HepG2 (cell line): ENCODE results near the gene UCN. TPM values are rescaled to one million over a fixed set of nuclear protein-coding genes. Genes with fewer than 3 reads are reported as not detected.

ENCODE experiments used
- ADNP ChIP-seq: sonication (generic); formaldehyde crosslinking; IDR thresholded peaks from 2 replicates; pipeline ENCODE4 v1.4.0; 2020; ENCODE audit warnings: missing genetic modification reagents
- ATAD3A ChIP-seq: sonication (generic); formaldehyde crosslinking; IDR thresholded peaks from 2 replicates; pipeline ENCODE4 v1.4.0; 2020; ENCODE audit warnings: missing genetic modification reagents
- ATF5 ChIP-seq: sonication (generic); formaldehyde crosslinking; IDR thresholded peaks from 2 replicates; pipeline ENCODE4 v1.4.0; 2020; ENCODE audit warnings: mild to moderate bottlenecking, low read depth, missing genetic modification reagents
- ATRX ChIP-seq: sonication (generic); formaldehyde crosslinking; IDR thresholded peaks from 2 replicates; pipeline ENCODE4 v1.4.0; 2020; ENCODE audit warnings: missing genetic modification reagents, borderline replicate concordance
- FOXK2 ChIP-seq: fragments of 450-650 bp; IDR thresholded peaks from 2 replicates; pipeline ENCODE4 v1.6.1; 2016
- JARID2 ChIP-seq: sonication (generic); formaldehyde crosslinking; IDR thresholded peaks from 2 replicates; pipeline ENCODE4 v1.8.1; 2023; ENCODE audit warnings: missing genetic modification reagents, inconsistent platforms; ENCODE audit not compliant: insufficient replicate concordance
- MXI1 ChIP-seq: IDR thresholded peaks from 3 replicates; pipeline ENCODE4 v1.6.1; 2012; ENCODE audit warnings: low read depth, low read length, inconsistent platforms, borderline replicate concordance
- MYNN ChIP-seq: sonication (generic); formaldehyde crosslinking; IDR thresholded peaks from 2 replicates; pipeline ENCODE4 v1.4.0; 2020; ENCODE audit warnings: mild to moderate bottlenecking, low read depth, missing genetic modification reagents
- TEAD2 ChIP-seq: sonication (generic); formaldehyde crosslinking; IDR thresholded peaks from 2 replicates; pipeline ENCODE4 v1.9.0; 2021; ENCODE audit warnings: missing genetic modification reagents
- ZNF260 ChIP-seq: sonication (generic); formaldehyde crosslinking; IDR thresholded peaks from 2 replicates; pipeline ENCODE4 v1.4.0; 2020; ENCODE audit warnings: missing genetic modification reagents, low read depth, mild to moderate bottlenecking, borderline replicate concordance
- ZNF335 ChIP-seq: sonication (generic); formaldehyde crosslinking; IDR thresholded peaks from 2 replicates; pipeline ENCODE4 v1.4.0; 2020; ENCODE audit warnings: missing genetic modification reagents
- ZNF644 ChIP-seq: IDR thresholded peaks from 2 replicates; pipeline ENCODE4 v1.6.1; 2016; ENCODE audit warnings: low read depth
- polyA plus RNA-seq, 8 experiments: library from polyadenylated mRNA; depleted of rRNA in 3 of 8; stranded (reverse) in 7 of 8; unstranded in 1 of 8; fragments of >200 nt; fragmentation: Illumina TruSeq in 4 of 8; extraction: Trizol in 4 of 8; gene quantifications; 2 replicates each; pipeline versions ENCODE4 v1.2.1 to v1.2.3, GENCODE V29; 2011 to 2016; ENCODE audit warnings: low read depth in 4 of 8, missing spikeins in 1 of 8, mixed read lengths in 1 of 8; ENCODE audit not compliant: insufficient read depth in 1 of 8
- total RNA-seq, 5 experiments: library from RNA; depleted of rRNA; stranded (reverse); fragments of >200 nt; fragmentation: Illumina TruSeq; extraction: Trizol; gene quantifications; 2 replicates each; pipeline ENCODE4 v1.2.3, GENCODE V29; 2016; ENCODE audit warnings: low read depth in 1 of 5
- TF ChIP-seq, protein P1 (sequence below): sonication (generic); formaldehyde crosslinking; IDR thresholded peaks from 2 replicates; pipeline ENCODE4 v1.8.1; 2023; ENCODE audit warnings: mild to moderate bottlenecking, missing genetic modification reagents
- TF ChIP-seq, protein P2 (sequence below): sonication (generic); formaldehyde crosslinking; IDR thresholded peaks from 2 replicates; pipeline ENCODE4 v1.5.1; 2020; ENCODE audit warnings: missing genetic modification reagents, mild to moderate bottlenecking, borderline replicate concordance
- TF ChIP-seq, protein P3 (sequence below): sonication (generic); formaldehyde crosslinking; IDR thresholded peaks from 2 replicates; pipeline ENCODE4 v1.5.0; 2020; ENCODE audit warnings: mild to moderate bottlenecking, missing genetic modification reagents
- TF ChIP-seq, protein P4 (sequence below): sonication (generic); formaldehyde crosslinking; IDR thresholded peaks from 2 replicates; pipeline ENCODE4 v1.5.0; 2020; ENCODE audit warnings: mild to moderate bottlenecking, missing genetic modification reagents
- TF ChIP-seq, protein P5 (sequence below): sonication (generic); formaldehyde crosslinking; IDR thresholded peaks from 2 replicates; pipeline ENCODE4 v1.5.0; 2020; ENCODE audit warnings: missing genetic modification reagents

The UCN gene
- total and polyA plus RNA-seq, 2 of the 13 experiments (the other 11 are each of a cell fraction or from before 2014, with no cell fraction given) = 1.2 to 2.3 TPM

- TF ChIP-seq, protein P1, sequence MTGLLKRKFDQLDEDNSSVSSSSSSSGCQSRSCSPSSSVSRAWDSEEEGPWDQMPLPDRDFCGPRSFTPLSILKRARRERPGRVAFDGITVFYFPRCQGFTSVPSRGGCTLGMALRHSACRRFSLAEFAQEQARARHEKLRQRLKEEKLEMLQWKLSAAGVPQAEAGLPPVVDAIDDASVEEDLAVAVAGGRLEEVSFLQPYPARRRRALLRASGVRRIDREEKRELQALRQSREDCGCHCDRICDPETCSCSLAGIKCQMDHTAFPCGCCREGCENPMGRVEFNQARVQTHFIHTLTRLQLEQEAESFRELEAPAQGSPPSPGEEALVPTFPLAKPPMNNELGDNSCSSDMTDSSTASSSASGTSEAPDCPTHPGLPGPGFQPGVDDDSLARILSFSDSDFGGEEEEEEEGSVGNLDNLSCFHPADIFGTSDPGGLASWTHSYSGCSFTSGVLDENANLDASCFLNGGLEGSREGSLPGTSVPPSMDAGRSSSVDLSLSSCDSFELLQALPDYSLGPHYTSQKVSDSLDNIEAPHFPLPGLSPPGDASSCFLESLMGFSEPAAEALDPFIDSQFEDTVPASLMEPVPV (CRISPR knock-in tag) = peak; percentile 97
- TF ChIP-seq ZNF260 (CRISPR knock-in tag) = no peak
- TF ChIP-seq, protein P2, sequence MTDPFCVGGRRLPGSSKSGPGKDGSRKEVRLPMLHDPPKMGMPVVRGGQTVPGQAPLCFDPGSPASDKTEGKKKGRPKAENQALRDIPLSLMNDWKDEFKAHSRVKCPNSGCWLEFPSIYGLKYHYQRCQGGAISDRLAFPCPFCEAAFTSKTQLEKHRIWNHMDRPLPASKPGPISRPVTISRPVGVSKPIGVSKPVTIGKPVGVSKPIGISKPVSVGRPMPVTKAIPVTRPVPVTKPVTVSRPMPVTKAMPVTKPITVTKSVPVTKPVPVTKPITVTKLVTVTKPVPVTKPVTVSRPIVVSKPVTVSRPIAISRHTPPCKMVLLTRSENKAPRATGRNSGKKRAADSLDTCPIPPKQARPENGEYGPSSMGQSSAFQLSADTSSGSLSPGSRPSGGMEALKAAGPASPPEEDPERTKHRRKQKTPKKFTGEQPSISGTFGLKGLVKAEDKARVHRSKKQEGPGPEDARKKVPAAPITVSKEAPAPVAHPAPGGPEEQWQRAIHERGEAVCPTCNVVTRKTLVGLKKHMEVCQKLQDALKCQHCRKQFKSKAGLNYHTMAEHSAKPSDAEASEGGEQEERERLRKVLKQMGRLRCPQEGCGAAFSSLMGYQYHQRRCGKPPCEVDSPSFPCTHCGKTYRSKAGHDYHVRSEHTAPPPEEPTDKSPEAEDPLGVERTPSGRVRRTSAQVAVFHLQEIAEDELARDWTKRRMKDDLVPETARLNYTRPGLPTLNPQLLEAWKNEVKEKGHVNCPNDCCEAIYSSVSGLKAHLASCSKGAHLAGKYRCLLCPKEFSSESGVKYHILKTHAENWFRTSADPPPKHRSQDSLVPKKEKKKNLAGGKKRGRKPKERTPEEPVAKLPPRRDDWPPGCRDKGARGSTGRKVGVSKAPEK = peak; percentile 69; the same call in 1 of the 2 replicates
- TF ChIP-seq ZNF335 = peak; percentile 89
- no peak; the same call in 1 of the 2 replicates for TF ChIP-seq MYNN (CRISPR knock-in tag)
- TF ChIP-seq TEAD2 (CRISPR knock-in tag) = no peak
- TF ChIP-seq ATRX (CRISPR knock-in tag) = no peak
- no peak for TF ChIP-seq ATAD3A (CRISPR knock-in tag)
- no peak for TF ChIP-seq ZNF644 (CRISPR knock-in tag)
- no peak for TF ChIP-seq ATF5 (CRISPR knock-in tag)
- TF ChIP-seq, protein P3, sequence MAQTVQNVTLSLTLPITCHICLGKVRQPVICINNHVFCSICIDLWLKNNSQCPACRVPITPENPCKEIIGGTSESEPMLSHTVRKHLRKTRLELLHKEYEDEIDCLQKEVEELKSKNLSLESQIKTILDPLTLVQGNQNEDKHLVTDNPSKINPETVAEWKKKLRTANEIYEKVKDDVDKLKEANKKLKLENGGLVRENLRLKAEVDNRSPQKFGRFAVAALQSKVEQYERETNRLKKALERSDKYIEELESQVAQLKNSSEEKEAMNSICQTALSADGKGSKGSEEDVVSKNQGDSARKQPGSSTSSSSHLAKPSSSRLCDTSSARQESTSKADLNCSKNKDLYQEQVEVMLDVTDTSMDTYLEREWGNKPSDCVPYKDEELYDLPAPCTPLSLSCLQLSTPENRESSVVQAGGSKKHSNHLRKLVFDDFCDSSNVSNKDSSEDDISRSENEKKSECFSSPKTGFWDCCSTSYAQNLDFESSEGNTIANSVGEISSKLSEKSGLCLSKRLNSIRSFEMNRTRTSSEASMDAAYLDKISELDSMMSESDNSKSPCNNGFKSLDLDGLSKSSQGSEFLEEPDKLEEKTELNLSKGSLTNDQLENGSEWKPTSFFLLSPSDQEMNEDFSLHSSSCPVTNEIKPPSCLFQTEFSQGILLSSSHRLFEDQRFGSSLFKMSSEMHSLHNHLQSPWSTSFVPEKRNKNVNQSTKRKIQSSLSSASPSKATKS (CRISPR knock-in tag) = no peak
- TF ChIP-seq, protein P4, sequence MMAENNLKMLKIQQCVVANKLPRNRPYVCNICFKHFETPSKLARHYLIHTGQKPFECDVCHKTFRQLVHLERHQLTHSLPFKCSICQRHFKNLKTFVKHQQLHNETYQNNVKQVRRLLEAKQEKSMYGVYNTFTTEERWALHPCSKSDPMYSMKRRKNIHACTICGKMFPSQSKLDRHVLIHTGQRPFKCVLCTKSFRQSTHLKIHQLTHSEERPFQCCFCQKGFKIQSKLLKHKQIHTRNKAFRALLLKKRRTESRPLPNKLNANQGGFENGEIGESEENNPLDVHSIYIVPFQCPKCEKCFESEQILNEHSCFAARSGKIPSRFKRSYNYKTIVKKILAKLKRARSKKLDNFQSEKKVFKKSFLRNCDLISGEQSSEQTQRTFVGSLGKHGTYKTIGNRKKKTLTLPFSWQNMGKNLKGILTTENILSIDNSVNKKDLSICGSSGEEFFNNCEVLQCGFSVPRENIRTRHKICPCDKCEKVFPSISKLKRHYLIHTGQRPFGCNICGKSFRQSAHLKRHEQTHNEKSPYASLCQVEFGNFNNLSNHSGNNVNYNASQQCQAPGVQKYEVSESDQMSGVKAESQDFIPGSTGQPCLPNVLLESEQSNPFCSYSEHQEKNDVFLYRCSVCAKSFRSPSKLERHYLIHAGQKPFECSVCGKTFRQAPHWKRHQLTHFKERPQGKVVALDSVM = peak; percentile 78
- TF ChIP-seq, protein P5, sequence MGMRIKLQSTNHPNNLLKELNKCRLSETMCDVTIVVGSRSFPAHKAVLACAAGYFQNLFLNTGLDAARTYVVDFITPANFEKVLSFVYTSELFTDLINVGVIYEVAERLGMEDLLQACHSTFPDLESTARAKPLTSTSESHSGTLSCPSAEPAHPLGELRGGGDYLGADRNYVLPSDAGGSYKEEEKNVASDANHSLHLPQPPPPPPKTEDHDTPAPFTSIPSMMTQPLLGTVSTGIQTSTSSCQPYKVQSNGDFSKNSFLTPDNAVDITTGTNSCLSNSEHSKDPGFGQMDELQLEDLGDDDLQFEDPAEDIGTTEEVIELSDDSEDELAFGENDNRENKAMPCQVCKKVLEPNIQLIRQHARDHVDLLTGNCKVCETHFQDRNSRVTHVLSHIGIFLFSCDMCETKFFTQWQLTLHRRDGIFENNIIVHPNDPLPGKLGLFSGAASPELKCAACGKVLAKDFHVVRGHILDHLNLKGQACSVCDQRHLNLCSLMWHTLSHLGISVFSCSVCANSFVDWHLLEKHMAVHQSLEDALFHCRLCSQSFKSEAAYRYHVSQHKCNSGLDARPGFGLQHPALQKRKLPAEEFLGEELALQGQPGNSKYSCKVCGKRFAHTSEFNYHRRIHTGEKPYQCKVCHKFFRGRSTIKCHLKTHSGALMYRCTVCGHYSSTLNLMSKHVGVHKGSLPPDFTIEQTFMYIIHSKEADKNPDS (CRISPR knock-in tag) = no peak
- peak; percentile 97 for TF ChIP-seq MXI1
- TF ChIP-seq JARID2 (CRISPR knock-in tag) = peak; percentile 74
- peak; percentile 96 for TF ChIP-seq FOXK2
- TF ChIP-seq ADNP = no peak
These were observed 48.3 kb upstream of the UCN start, which contains the start of gene GTF3C2 (continued) for GRCh38 chr2:27356382-27357181.
